Sigmoid colon (tissue), 7 donors: ENCODE results near the gene USP24. TPM values are rescaled to one million over a fixed set of nuclear protein-coding genes. Genes with fewer than 3 reads are reported as not detected.

ENCODE experiments used
- DNase-seq: peaks from one replicate; pipeline ENCODE4 v3.0.0-alpha.2; 2019
- H3K27ac ChIP-seq, 4 donors: fragments of 200-600 bp; sonication (generic); one replicate each; pipeline ENCODE4 v1.5.1; 2016 to 2019; ENCODE audit warnings: mild to moderate bottlenecking in 1 of 4
- H3K27me3 ChIP-seq, 3 donors: fragments of 200-600 bp; sonication (generic); one replicate each; pipeline ENCODE4 v1.5.1; 2019; ENCODE audit warnings: mild to moderate bottlenecking in 1 of 3
- H3K36me3 ChIP-seq, 4 donors: fragments of 200-600 bp; sonication (generic); one replicate each; pipeline ENCODE4 v1.5.1; 2016 to 2019
- H3K4me1 ChIP-seq, 4 donors: fragments of 200-600 bp; sonication (generic); one replicate each; pipeline ENCODE4 v1.5.1; 2017 to 2019
- H3K4me3 ChIP-seq, 4 donors: fragments of 200-600 bp; sonication (generic); one replicate each; pipeline ENCODE4 v1.5.1; 2017 to 2019; ENCODE audit warnings: mild to moderate bottlenecking in 2 of 4, moderate library complexity in 1 of 4
- H3K9me3 ChIP-seq, 4 donors: fragments of 200-600 bp in 3 of 4; sonication (generic) in 3 of 4; one replicate each; pipeline versions ENCODE4 v1.5.1 to v1.6.1; 2013 to 2019
- EP300 ChIP-seq, 4 donors: sonication (generic); formaldehyde crosslinking; IDR thresholded peaks; one replicate each; pipeline ENCODE4 v1.6.1; 2017; ENCODE audit warnings: antibody characterized with exemption in 4 of 4
- POLR2A ChIP-seq, 2 donors: fragments of 450-650 bp; IDR thresholded peaks; one replicate each; pipeline ENCODE4 v1.6.1; 2016; ENCODE audit warnings: antibody characterized with exemption in 2 of 2, mild to moderate bottlenecking in 2 of 2, moderate library complexity in 2 of 2
- POLR2AphosphoS5 ChIP-seq, 4 donors: sonication (generic); formaldehyde crosslinking; IDR thresholded peaks; one replicate each; pipeline ENCODE4 v1.6.1; 2017; ENCODE audit warnings: antibody characterized with exemption in 4 of 4
- WGBS, 2 donors: extraction: QIAGEN DNeasy Blood & Tissue Kit; methylation state at CpG; one replicate each; pipeline ENCODE4 v1.1.7; 2013; 5-methylcytosine and 5-hydroxymethylcytosine counted together
- intact Hi-C: fragments of 100-400 bp; cut with DNase I; formaldehyde crosslinking; loops from one replicate; pipeline ENCODE4 v1.15.1; 2023
- polyA plus RNA-seq, 3 donors: library from polyadenylated mRNA; stranded (reverse); fragments of 200-250 nt; gene quantifications; one replicate each; pipeline ENCODE4 v1.2.3, GENCODE V29; 2013
- total RNA-seq, 4 donors: library from RNA; depleted of rRNA; stranded (reverse); fragments of >200 nt; gene quantifications; one replicate each; pipeline ENCODE4 v1.1.0, GENCODE V29; 2016
- TF ChIP-seq, protein P1 (sequence below), 4 experiments: fragments of 450-650 bp in 3 of 4; fragments of 200-600 bp in 1 of 4; IDR thresholded peaks; one replicate each; pipeline ENCODE4 v1.5.1; 2016 to 2019; ENCODE audit warnings: antibody characterized with exemption in 4 of 4, mild to moderate bottlenecking in 3 of 4, moderate library complexity in 2 of 4
- donor health status: healthy with polysubstance abuse.
- donor health status: Bipolar disorder and iron deficiency.
- donor health status: healthy.

USP24 gene
- total and polyA plus RNA-seq, 7 donors = 3.6 to 66.2 (median 46.4) TPM

DNA sequence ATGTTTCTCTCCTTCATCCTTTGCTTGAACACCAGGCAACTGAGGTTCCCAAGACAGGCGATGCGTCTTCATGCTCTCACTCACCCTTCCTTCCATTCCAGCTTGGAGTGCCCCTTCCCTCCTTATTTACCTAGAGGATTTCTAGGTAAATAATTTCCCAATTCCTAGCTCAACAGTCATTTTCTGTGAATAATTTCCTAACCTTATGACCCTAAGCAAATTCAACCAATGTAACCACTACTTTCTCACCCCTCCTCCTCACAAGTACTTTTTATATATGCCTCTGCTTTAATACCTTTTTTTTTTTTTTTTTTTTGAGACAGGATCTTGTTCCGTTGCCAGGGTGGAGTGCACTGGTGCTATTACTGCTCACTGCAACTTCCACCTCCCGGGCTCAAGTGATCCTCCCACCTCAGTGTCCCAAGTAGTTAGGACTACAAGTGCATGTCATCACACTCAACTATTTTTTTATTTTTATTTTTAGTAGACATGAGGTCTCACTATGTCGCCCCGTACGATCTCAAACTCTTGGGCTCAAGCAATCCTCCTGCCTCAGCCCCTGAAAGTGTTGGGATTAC, 86.7 kb downstream of the USP24 start:
- no peak for DNase-seq
- no peaks in the 10 kb centered on the region for H3K9me3 ChIP-seq
- TF ChIP-seq, protein P1, sequence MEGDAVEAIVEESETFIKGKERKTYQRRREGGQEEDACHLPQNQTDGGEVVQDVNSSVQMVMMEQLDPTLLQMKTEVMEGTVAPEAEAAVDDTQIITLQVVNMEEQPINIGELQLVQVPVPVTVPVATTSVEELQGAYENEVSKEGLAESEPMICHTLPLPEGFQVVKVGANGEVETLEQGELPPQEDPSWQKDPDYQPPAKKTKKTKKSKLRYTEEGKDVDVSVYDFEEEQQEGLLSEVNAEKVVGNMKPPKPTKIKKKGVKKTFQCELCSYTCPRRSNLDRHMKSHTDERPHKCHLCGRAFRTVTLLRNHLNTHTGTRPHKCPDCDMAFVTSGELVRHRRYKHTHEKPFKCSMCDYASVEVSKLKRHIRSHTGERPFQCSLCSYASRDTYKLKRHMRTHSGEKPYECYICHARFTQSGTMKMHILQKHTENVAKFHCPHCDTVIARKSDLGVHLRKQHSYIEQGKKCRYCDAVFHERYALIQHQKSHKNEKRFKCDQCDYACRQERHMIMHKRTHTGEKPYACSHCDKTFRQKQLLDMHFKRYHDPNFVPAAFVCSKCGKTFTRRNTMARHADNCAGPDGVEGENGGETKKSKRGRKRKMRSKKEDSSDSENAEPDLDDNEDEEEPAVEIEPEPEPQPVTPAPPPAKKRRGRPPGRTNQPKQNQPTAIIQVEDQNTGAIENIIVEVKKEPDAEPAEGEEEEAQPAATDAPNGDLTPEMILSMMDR (IDR thresholded peaks at IDR 0.05) = no peak
- TF ChIP-seq POLR2AphosphoS5 (IDR thresholded peaks at IDR 0.05) (no peak), EP300 (IDR thresholded peaks at IDR 0.05) (no peak), POLR2A (IDR thresholded peaks at IDR 0.05) (no peak)
- intact Hi-C loops = loop anchor here (10.0 kb wide), 1 partner anchor 54 kb away; no protein-coding TSS in a partner anchor
- 96% methylated on average over 7 of the region's 7 CpGs for WGBS, 2 donors
- H3K27ac ChIP-seq = no peak overlapping the region
- no peak overlapping the region for H3K4me3 ChIP-seq
- H3K36me3 ChIP-seq = peaks cover 25 to 94% (median 47%) of the 10 kb centered on the region in 4 donors
- no peaks in the 10 kb centered on the region for H3K27me3 ChIP-seq
- H3K4me1 ChIP-seq = no peaks in the 10 kb centered on the region

DNA sequence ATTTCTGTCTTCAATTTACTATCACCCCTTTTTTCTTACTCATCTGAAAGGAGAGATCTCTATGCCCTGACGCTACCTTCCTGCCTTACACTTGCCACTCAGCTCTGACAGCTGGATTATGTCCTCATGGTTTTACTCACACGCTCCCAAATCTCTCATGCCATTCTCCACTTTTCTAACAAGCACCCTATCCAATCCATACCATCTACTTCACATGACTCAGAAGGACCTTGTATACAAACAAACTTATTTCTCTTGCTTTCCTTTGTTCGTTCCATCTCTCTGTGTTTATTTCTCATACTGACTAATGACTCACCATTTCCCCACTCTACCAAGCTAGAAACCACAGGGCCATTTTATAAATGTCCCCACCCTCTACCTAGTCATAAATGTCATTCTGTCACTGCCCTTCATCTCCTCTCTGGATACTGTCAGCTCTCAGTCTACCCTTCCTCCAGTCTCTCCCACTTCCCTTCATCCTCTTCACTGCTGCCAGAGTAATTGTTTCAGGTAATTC, 87.3 kb downstream of the USP24 start:
- Histone ChIP-seq H3K36me3 (peaks cover 23 to 94% (median 50%) of the 10 kb centered on the region in 4 donors), H3K4me3 (no peak overlapping the region), H3K4me1 (no peaks in the 10 kb centered on the region), H3K9me3 (no peaks in the 10 kb centered on the region), H3K27me3 (no peaks in the 10 kb centered on the region), H3K27ac (no peak overlapping the region)
- DNase-seq = no peak
- intact Hi-C loops = loop anchor here (10.0 kb wide), 1 partner anchor 53 kb away; no protein-coding TSS in a partner anchor
- WGBS, 2 donors = 82 to 89% methylated on average over 3 of the region's 3 CpGs
- TF ChIP-seq POLR2AphosphoS5 (IDR thresholded peaks at IDR 0.05) = no peak
- TF ChIP-seq EP300 (IDR thresholded peaks at IDR 0.05) = no peak
- TF ChIP-seq, protein P1 (IDR thresholded peaks at IDR 0.05) = no peak
- TF ChIP-seq POLR2A (IDR thresholded peaks at IDR 0.05) = no peak

DNA sequence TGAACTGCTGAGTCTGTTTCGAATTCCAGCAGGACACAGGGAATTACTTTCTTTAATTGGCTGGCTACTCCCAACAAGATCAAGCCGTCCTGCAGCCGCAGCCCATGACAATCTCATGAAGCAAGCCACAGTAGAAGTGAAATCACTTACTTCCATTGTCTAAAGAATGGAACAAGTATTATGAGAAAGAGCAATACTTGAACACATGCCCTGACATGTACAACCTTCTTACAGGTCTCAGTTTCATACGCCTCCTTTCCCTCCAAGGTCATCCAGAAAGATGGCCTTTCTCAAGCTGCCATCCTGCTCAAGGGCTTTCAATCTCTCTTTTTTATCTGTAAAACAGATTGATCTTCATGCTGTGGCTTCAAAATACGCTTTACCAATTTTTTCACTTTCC, 90.7 kb downstream of the USP24 start:
- intact Hi-C loops = loop anchor here (10.0 kb wide), 1 partner anchor 50 kb away; no protein-coding TSS in a partner anchor
- Histone ChIP-seq H3K36me3 (peaks cover 31 to 95% (median 61%) of the 10 kb centered on the region in 4 donors), H3K4me3 (no peak overlapping the region), H3K9me3 (no peaks in the 10 kb centered on the region), H3K27ac (no peak overlapping the region), H3K4me1 (no peaks in the 10 kb centered on the region), H3K27me3 (no peaks in the 10 kb centered on the region)
- TF ChIP-seq POLR2AphosphoS5 (IDR thresholded peaks at IDR 0.05) (no peak), POLR2A (IDR thresholded peaks at IDR 0.05) (no peak), EP300 (IDR thresholded peaks at IDR 0.05) (no peak)
- TF ChIP-seq, protein P1 (IDR thresholded peaks at IDR 0.05) = no peak
- DNase-seq = no peak
- 97 to 98% methylated on average over 5 of the region's 5 CpGs for WGBS, 2 donors

DNA sequence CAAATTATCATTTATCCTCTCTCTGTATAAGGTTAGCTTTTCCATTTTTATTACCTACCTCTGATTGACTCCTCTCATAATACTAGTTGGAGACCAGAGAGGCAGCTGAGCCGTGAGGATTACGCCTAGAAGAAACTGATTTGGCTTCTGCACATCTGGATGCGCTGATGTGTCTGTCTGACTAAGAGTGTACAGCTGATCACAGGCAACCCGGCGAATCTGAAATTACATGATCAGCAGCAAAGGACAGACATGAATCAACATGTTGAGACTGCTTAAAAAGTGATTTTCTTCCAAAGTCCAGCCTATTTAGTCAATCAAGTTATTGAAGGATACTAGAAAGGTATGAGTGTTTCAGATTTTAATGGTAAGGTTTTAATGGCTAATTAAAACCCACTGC, 94.6 kb downstream of the USP24 start:
- Histone ChIP-seq H3K9me3 (no peaks in the 10 kb centered on the region), H3K27me3 (no peaks in the 10 kb centered on the region), H3K27ac (no peak overlapping the region), H3K4me3 (no peak overlapping the region), H3K4me1 (no peaks in the 10 kb centered on the region), H3K36me3 (peaks cover 17 to 97% (median 52%) of the 10 kb centered on the region in 4 donors)
- 95 to 97% methylated on average over 5 of the region's 5 CpGs for WGBS, 2 donors
- no peak for DNase-seq
- TF ChIP-seq, protein P1 (IDR thresholded peaks at IDR 0.05) = no peak
- no peak for TF ChIP-seq EP300 (IDR thresholded peaks at IDR 0.05)
- no peak for TF ChIP-seq POLR2AphosphoS5 (IDR thresholded peaks at IDR 0.05)
- no peak for TF ChIP-seq POLR2A (IDR thresholded peaks at IDR 0.05)
- intact Hi-C loops = loop anchor here (10.0 kb wide), 1 partner anchor 46 kb away; no protein-coding TSS in a partner anchor
